Activated gamma-delta T cell treated with anti-CD3 and anti-CD28 coated beads, Interleukin-2, amount 50 U/mL, for 16 hours (primary cell): Measurements from ENCODE around the gene GSG1L.
"Not testable (repeated sequence)": the region's sequence is repeated elsewhere in the genome, so short reads cannot be mapped to it uniquely, and the experiment has no call there.

ENCODE experiments used
- DNase-seq: peaks from one replicate; pipeline ENCODE4 v3.0.0-alpha.2; 2020; ENCODE audit warnings: low read depth

Gene GSG1L

GRCh38 chr16:27950206-27950887, 113.2 kb downstream of the GSG1L start:
- no peak for DNase-seq

DNA sequence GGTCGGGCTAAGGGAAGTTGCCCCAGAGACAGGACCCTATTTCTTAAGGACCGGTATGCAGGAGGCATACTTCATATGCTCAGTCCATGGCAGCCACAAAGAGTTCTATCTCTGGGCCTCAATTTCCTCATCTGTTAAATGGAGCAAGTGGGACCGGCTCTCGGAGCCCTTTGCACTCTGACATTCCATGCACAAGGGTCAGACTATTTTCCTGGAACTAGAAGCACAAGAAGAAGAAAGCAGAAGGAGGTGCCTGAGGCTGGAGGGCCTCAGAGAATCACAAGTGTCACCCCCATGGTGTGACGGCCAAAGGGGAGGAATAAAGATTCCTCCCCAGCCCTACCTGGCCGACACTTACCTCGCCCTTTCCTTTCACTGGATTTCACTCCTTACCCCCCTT, 115.8 kb downstream of the GSG1L start:
- DNase-seq = no peak

GRCh38 chr16:27945233-27945973, 118.1 kb downstream of the GSG1L start:
- DNase-seq = no peak

DNA sequence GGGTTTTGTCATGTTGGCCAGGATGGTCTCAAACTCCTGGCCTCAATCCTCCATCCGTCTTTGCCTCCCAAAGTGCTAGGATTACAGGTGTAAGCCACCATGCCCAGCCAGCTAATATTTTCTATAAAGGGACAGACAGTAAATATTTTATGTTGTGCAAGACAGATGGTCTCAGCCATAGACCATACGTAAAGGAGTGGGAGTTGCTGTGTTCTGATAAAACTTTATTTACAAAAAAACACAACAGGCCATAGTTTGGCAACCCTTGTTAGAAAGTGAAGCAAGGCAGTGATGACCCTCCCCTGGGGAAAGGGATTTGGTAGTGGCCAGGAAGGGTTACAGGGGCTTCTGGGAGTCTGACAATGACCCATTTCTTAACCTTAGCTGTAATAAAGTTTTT, 119.7 kb downstream of the GSG1L start:
- no peak for DNase-seq

DNA sequence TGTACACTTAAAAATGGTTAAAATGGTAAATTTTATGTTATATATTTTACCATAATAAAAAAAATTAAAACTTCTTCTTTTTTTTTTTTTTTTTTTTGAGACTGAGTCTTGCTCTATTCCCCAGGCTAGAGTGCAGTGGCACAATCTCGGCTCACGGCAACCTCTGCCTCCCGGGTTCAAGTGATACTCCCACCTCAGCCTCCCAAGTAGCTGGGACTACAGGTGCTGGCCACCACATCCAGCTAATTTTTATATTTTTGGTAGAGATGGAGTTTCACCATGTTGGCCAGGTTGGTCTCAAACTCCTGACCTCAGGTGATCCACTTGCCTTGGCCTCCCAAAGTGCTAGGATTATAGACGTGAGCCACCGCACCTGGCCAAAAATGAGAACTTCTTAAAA, 121.4 kb downstream of the GSG1L start:
- not testable (repeated sequence) for DNase-seq

GRCh38 chr16:27935076-27935475, 128.4 kb downstream of the GSG1L start:
- no peak for DNase-seq

DNA sequence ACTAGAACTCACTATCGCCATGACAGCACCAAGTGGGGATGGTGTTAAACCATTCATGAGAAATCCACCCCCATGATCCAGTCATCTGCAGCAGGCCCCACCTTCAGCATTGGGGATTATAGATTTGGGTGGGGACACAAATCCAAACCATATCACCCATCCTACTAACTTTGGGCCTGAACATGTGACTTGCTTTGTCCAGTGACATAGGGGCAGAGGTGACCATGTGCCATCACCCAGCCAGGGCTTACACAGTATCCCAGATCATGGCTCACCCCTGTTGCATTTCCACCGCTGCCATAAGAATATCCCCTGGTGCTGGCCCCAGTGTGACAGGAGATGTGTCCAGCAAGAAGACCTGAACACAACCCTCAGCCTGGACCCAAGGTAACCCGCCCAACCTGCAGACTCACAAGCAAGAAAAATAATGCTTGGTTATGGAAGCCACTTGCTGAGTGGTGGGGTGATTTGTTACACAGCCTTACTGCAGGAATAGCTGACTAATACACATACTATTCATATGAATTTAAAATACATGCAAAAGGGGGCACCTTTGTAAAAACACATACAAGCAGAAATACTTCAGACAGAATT, 130.9 kb downstream of the GSG1L start:
- DNase-seq = no peak

DNA sequence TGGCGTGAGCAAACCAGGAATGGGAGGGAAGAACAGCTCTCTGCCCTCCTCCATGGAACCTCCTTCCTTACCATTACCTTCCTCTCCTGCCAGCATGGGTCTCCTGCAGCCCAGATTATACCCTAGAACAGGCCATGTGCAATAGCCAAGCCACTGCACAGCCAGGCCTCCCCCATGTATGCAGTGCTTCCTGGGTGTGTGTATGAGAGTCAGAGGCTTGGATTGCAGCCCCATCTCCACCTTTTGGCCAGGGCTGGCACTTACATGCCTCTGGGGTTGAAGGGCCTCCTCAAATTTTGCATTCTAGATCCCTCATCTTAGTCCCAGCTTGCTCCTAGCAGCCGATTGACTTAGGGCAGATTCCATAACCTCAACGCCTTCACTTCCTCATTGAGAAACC, 133.7 kb downstream of the GSG1L start:
- DNase-seq = no peak

DNA sequence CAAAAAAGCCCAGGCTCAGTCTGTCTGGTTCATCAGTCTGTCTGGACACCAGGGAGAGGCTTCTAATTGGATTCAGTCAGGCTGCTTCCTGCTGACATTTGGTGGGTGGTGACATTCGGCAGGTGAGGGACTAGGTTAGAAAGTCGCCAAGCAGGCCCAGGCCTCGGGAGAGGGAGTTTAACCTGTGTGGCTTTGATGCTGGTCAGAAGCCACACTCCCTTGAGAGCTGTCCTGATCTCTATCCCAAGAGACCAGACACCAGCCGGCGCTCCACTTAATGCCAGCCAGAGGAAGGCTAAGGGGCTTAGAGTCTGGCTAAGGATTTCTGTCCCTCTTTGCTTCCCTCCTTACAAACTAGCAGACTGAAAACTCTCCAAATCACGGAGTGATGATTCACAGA, 135.0 kb downstream of the GSG1L start:
- no peak for DNase-seq

DNA sequence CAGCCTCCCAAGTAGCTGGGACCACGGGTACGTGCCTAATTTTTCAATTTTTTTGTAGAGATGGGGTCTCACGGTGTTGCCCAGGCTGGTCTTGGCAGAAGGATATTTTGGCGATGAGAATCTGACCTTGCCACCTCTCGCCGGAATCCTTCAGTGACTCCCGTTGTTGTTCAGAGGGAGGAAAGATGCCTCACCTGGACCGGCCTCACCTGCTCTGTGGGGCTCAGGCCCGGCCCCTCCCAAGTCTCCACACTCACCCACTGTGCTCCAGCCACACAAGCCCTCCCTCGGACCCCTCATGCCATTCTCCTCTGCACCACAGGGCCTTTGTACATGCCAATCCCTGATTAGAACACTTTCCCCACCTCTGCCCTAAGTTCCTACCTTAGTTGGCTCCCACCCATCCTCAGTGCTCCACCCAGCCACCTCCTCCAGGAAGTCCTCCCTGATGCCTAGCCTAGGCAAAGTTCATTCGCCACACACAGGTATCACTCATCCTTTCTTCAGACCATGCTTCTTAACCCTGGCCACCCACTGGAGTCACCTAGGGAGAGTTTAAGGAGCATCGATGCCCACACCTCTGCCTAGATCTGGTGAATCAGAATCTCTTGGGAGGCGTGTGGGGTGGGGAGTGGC, 136.1 kb downstream of the GSG1L start:
- no peak for DNase-seq

GRCh38 chr16:27925612-27926011, 137.9 kb downstream of the GSG1L start:
- DNase-seq = no peak

GRCh38 chr16:27924411-27925118, 138.9 kb downstream of the GSG1L start:
- DNase-seq = no peak

DNA sequence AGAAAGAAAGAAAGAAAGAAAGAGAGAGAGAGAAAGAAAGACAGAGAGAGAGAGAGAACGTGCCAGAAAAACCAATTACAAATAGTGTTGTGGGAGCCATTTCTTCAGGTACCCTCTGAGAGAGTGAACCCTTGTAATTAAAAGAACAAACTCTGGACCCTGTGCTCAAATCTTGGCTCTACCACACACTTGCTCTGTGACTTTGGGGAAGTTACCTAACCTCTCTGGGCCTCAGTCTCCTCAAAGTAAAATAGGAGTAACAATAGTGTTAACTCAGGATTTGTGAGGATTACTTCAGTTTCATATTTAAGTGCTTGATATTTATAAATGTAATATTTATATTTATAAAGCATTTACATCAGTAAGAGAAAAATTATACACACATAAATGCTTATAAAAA, 139.8 kb downstream of the GSG1L start:
- DNase-seq = no peak

- DNase-seq = no peak
These were observed 141.1 kb downstream of the GSG1L start for GRCh38 chr16:27922433-27922832.

DNA sequence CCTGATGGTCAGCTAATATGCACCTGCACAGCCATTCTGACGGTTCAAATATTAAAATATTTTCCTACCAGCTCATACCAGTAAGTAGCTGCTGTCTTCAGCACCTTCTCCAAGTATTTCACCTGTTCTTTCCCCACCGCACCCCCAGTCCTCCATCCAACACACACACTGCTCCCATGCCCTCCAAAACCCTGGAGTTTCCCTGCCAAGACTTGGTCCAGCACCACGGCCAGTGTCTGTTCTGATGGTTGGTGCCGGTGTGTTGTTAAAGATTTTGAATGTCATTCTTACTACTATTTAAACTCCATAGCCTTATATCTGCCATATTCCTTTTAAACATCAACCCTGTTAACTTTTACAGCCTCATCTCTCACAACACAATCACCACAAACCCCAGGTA, 142.4 kb downstream of the GSG1L start:
- no peak for DNase-seq

DNA sequence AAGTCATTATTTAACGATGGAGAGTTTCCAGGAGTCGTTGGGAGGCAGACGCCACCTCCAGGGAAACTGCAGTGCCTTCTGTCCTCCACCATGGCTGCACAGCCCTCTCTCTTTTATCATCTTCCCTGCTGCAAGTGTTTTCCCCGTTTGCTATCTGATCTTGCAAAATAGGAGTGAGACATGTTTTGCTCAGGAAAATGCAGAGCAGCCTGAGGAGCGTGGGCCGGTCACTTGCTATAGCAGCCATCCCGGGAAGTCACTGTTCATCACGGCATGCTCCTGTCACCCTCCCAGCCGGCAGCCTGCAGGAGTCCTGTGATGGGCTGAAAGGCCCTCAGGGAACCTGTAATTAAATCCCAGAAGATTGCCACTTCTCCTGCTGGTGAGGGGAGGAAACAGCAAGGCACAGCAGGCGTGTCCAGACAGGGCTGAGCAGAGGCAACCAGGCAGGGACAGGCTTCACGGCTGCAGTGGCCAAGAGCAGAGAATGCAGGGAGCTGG, 143.1 kb downstream of the GSG1L start:
- DNase-seq = no peak

DNA sequence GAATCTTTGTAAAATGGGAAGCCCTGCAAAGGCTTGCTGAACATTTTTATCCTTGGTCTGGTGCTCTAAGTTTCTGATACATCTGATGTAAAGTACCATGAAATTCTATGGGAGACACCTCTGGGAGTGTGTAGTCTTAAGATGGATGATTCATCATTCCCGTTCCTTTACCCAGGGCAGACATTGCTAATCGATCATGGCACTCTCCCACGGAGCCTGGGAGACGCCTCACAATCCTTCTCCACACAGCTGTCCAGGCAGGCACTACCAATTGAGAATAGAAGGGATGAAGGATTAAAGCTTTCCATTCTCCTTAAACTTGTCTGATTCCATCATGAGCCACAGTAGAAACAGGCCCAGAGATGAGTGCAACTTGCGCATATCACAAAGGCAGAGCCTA, 144.8 kb downstream of the GSG1L start:
- DNase-seq = no peak

DNA sequence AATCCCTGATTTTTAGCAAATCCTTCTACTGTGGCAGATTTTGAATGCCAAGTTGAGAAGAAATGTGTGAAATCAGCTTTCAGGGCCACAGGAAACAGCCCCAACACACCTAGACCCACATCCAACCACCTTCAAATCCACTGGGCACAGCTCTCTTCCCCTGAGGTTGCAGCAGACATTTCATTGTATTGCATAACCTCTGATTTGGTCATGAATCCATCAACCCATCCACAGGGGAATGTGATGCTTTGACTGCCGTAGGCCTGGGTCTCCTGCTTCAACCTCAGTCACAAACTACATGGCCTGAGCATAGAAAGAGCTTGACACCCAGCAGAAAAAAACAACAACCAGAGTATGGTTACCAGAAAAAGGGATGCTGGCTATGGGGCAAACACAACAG, 145.6 kb downstream of the GSG1L start:
- no peak for DNase-seq

DNA sequence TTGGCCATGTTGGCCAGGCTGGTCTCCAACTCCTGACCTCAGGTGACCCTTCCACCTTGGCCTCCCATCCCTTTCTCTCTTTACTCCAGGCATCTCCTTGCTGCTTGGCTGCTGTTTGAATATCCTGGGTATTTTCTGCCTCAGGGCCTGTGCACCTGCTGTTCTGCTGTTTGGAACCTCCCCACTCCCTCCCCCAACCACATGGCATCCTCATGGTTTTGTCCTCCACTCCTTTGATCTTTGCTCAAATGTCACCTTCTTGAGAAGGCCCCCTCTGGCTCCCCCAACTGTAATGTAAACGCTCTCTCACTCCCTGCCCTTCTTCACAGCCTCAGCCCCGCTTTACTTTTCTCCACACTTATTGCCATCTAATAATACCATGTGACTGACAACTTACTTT, 152.0 kb downstream of the GSG1L start:
- no peak for DNase-seq

DNA sequence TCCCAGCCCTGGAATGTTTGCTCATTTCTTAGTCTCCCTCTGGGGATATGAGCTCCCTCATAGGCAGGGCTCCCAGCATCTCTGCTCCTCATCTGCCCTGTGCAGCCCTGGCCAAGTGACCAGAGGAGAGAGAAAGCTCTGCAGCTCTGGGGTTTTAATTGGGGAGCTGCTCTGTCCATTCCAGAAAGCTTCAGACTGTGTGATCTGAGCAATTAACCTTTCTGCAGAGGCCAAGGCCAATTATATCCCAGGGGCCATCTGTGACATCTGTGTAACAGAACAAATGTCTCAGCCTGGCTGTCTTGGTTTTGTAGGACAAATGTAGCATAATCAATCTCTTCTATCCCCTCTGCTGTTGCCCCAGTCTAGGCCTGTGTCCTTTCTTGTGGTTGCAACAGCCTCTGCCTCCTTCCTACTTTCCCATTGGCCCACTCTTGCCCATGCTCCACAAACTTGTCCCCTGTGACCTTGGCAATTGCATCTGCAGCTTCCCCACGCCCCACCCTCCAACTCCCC, 156.0 kb downstream of the GSG1L start:
- no peak for DNase-seq

- no peak for DNase-seq
These were observed 156.6 kb downstream of the GSG1L start for GRCh38 chr16:27906883-27907282.
